Measurements from ENCODE around the gene SNX9.

The SNX9 gene

DNA sequence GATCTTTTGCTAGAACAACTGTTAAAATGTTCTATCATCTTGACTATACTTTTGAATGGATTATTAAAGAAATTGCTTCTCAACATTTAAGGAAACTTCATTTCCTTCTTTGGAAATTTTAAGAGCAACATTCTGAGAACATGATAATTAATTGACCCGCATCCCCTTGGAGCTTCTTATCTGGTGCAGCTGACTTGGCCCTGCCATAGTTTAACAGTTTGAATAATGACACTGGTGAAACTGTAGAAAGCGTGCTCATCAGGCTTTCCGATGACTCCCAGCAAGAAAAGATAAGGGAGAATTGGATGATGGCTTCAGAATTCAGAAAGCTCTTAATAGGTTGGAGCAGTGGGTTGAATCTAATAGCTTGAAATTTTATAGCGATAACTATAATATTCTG, 38.1 kb downstream of the SNX9 start:
- H3K27me3 ChIP-seq (ENCODE audit: control insufficient read depth, insufficient read depth, low read length): no peaks in the 10 kb centered on the region
- no peaks in the 10 kb centered on the region for H3K4me1 ChIP-seq (ENCODE audit: control insufficient read depth, insufficient read depth, low read length)
- DNase-seq (ENCODE audit: low read depth, low spot score): no peak
- H3K36me3 ChIP-seq (ENCODE audit: control insufficient read depth, insufficient read depth, low read length): no peaks in the 10 kb centered on the region
- no peak overlapping the region for H3K27ac ChIP-seq (ENCODE audit: low read length)
- H3K9me3 ChIP-seq (ENCODE audit: control insufficient read depth, insufficient read depth, low read length): no peaks in the 10 kb centered on the region
- WGBS (ENCODE audit: insufficient coverage, insufficient read length): no CpG with 5 or more reads among the region's 4 CpGs
- no peak overlapping the region for H3K4me3 ChIP-seq (ENCODE audit: low read length)

DNA sequence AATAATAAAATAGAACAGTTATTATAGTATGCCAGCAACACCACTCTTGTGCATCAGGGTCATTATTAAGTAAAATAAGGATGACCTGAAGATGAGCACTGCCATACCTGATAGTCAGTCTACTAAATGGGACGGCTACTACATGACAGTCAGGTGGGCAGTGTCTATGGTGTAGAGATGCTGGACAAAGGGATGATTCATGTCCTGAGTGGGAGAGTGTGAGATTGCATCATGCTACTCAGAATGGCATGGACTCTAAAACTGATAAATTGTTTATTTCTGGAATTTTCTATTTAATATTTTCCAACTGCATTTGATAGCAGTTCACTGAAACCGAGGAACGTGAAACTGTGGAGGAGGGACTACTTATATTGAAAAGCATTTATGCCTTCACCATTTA, 38.8 kb downstream of the SNX9 start:
- Histone ChIP-seq H3K9me3 (ENCODE audit: control insufficient read depth, insufficient read depth, low read length) (no peaks in the 10 kb centered on the region), H3K27me3 (ENCODE audit: control insufficient read depth, insufficient read depth, low read length) (no peaks in the 10 kb centered on the region), H3K4me1 (ENCODE audit: control insufficient read depth, insufficient read depth, low read length) (no peaks in the 10 kb centered on the region), H3K36me3 (ENCODE audit: control insufficient read depth, insufficient read depth, low read length) (no peaks in the 10 kb centered on the region), H3K4me3 (ENCODE audit: low read length) (no peak overlapping the region), H3K27ac (ENCODE audit: low read length) (no peak overlapping the region)
- WGBS (ENCODE audit: insufficient coverage, insufficient read length): no CpG with 5 or more reads among the region's 3 CpGs
- no peak for DNase-seq (ENCODE audit: low read depth, low spot score)

DNA sequence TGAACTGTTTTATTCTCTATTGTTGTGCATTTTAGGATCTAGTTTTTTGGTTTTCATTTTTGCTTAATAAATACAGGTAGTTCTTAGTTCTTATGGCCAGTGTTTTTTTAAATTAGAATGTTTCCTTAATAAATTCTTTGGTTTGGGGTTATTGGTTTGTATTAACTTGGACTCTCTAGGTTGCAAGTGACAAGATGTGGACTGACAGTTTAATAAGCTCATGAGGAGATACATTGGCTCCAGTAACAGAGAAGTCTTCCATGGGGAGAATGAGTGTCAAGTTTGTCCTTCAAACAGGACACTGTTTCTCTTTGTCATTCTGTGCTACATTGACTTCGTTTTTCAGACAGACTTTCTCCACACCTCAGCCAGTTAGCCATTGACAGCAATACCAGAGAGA, 39.7 kb downstream of the SNX9 start:
- Histone ChIP-seq H3K36me3 (ENCODE audit: control insufficient read depth, insufficient read depth, low read length) (no peaks in the 10 kb centered on the region), H3K27me3 (ENCODE audit: control insufficient read depth, insufficient read depth, low read length) (no peaks in the 10 kb centered on the region), H3K27ac (ENCODE audit: low read length) (no peak overlapping the region), H3K4me1 (ENCODE audit: control insufficient read depth, insufficient read depth, low read length) (no peaks in the 10 kb centered on the region), H3K4me3 (ENCODE audit: low read length) (no peak overlapping the region), H3K9me3 (ENCODE audit: control insufficient read depth, insufficient read depth, low read length) (no peaks in the 10 kb centered on the region)
- no CpG with 5 or more reads among the region's 1 CpG for WGBS (ENCODE audit: insufficient coverage, insufficient read length)
- no peak for DNase-seq (ENCODE audit: low read depth, low spot score)

DNA sequence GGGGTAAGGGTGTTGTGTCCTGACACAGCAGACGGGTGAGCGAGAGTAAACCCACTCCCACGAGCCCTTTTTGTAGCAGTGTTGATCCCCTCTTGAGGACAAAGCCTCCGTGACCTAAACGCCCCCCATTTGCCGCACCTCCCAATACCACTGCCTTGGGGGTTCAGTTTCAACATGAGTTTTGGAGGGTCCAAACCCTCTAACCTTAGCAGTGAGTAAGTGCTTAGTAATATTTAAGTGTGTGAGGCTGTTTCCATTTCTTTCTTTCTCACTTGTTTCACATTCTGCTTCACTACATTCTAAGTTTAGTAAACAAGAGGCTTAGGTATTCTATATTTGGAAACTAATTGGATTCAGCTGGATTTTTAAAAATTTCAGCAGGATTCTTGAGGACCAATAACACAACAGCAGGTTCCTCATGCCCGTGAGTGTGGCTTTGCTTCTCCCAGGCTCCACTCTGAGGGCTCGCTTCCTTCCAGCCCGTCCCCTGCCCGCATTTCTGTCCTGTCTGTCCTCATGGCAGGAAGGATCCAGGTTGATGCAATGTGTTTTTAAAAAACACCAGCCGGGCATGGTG, 41.2 kb downstream of the SNX9 start:
- H3K4me3 ChIP-seq (ENCODE audit: low read length): no peak overlapping the region
- H3K9me3 ChIP-seq (ENCODE audit: control insufficient read depth, insufficient read depth, low read length): no peaks in the 10 kb centered on the region
- H3K4me1 ChIP-seq (ENCODE audit: control insufficient read depth, insufficient read depth, low read length): no peaks in the 10 kb centered on the region
- no peaks in the 10 kb centered on the region for H3K36me3 ChIP-seq (ENCODE audit: control insufficient read depth, insufficient read depth, low read length)
- no CpG with 5 or more reads among the region's 11 CpGs for WGBS (ENCODE audit: insufficient coverage, insufficient read length)
- no peaks in the 10 kb centered on the region for H3K27me3 ChIP-seq (ENCODE audit: control insufficient read depth, insufficient read depth, low read length)
- no peak overlapping the region for H3K27ac ChIP-seq (ENCODE audit: low read length)
- no peak for DNase-seq (ENCODE audit: low read depth, low spot score)

DNA sequence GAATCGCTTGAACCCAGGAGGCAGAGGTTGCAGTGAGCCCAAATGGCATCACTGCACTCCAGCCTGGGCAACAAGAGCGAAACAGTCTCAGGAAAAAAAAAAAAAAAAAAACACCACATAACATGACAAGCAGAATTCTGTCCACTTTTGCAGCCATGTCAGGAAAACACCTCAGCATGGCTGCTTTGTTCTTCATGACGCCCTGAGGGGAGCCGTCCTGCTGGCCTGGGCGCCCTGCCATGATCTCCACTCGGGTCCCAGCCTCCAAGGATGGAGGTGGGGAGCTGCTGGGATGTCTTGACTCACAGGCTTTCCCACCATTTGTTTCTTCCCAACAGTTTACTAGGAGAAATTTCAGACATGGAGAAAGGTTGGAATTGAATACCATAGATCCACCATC, 42.2 kb downstream of the SNX9 start:
- Histone ChIP-seq H3K36me3 (ENCODE audit: control insufficient read depth, insufficient read depth, low read length) (peaks cover 7% of the 10 kb centered on the region), H3K4me1 (ENCODE audit: control insufficient read depth, insufficient read depth, low read length) (no peaks in the 10 kb centered on the region), H3K9me3 (ENCODE audit: control insufficient read depth, insufficient read depth, low read length) (no peaks in the 10 kb centered on the region), H3K27ac (ENCODE audit: low read length) (no peak overlapping the region), H3K27me3 (ENCODE audit: control insufficient read depth, insufficient read depth, low read length) (no peaks in the 10 kb centered on the region), H3K4me3 (ENCODE audit: low read length) (no peak overlapping the region)
- no CpG with 5 or more reads among the region's 6 CpGs for WGBS (ENCODE audit: insufficient coverage, insufficient read length)
- no peak for DNase-seq (ENCODE audit: low read depth, low spot score)

DNA sequence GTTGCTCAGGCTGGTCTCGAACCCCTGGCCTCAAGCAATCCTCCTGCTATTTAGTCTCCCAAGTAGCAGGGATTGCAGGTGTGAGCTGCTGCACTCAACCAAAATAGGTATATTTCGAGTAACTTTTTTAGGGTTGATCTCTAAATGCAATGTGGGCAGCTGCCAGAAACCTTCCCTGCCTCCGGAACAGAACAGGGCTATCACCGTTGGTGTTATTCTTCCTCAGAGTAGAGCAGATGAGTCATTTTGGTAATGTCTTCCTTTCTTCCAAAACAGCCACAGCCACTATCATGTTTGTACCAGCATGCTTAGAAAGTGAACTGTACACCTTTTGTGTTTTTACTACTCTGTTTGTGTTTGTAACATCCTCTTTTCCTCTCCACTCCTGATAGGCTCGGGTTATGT, 44.1 kb downstream of the SNX9 start:
- H3K4me3 ChIP-seq (ENCODE audit: low read length): no peak overlapping the region
- no CpG with 5 or more reads among the region's 5 CpGs for WGBS (ENCODE audit: insufficient coverage, insufficient read length)
- no peaks in the 10 kb centered on the region for H3K9me3 ChIP-seq (ENCODE audit: control insufficient read depth, insufficient read depth, low read length)
- no peak overlapping the region for H3K27ac ChIP-seq (ENCODE audit: low read length)
- no peaks in the 10 kb centered on the region for H3K4me1 ChIP-seq (ENCODE audit: control insufficient read depth, insufficient read depth, low read length)
- DNase-seq (ENCODE audit: low read depth, low spot score): no peak
- H3K27me3 ChIP-seq (ENCODE audit: control insufficient read depth, insufficient read depth, low read length): no peaks in the 10 kb centered on the region
- peaks cover 8% of the 10 kb centered on the region for H3K36me3 ChIP-seq (ENCODE audit: control insufficient read depth, insufficient read depth, low read length)

DNA sequence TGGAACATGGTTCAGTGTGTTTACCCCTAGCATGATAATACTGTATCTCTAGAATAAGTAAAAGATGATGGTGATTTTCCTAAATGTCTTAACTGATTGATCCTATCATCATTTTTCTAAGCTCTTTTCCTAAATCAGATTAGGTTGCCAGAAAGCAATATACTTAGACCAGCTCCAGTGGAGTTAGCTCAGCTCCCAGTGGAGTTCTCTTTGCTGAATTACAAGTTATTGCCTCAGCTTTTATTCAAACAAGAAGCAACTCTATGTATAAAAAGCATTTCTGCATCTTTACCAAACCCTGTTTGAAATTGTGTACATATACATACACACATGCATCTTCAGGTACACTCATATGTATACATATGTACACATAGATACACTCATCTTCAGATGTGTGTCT, 44.9 kb downstream of the SNX9 start:
- H3K27ac ChIP-seq (ENCODE audit: low read length): no peak overlapping the region
- peaks cover 3% of the 10 kb centered on the region; the same call in 1 of the 2 replicates for H3K4me1 ChIP-seq (ENCODE audit: control insufficient read depth, insufficient read depth, low read length)
- no peak overlapping the region for H3K4me3 ChIP-seq (ENCODE audit: low read length)
- peaks cover 11% of the 10 kb centered on the region for H3K36me3 ChIP-seq (ENCODE audit: control insufficient read depth, insufficient read depth, low read length)
- no peaks in the 10 kb centered on the region for H3K27me3 ChIP-seq (ENCODE audit: control insufficient read depth, insufficient read depth, low read length)
- H3K9me3 ChIP-seq (ENCODE audit: control insufficient read depth, insufficient read depth, low read length): no peaks in the 10 kb centered on the region
- no peak for DNase-seq (ENCODE audit: low read depth, low spot score)

DNA sequence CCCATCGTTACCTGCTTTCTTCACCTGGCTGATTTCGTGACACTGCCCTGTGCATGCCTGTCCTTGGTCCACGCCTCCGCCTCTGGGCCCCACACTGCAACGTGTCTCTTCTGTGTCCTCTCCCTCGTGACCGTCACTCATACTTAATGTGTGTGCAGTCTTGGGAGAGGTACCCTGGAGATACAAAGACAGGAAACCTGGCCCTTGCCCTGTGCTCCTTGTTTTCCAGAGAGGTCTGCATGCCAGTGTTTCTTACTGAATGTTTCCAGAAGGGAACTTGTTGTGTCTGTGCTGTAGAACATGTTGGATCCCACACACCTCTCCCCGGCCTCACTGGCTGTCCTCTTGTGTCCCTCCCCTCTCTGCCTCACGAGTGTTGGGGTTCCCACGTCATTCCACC, 45.8 kb downstream of the SNX9 start:
- H3K4me1 ChIP-seq (ENCODE audit: control insufficient read depth, insufficient read depth, low read length): peaks cover 3% of the 10 kb centered on the region; the same call in 1 of the 2 replicates
- H3K27ac ChIP-seq (ENCODE audit: low read length): no peak overlapping the region
- DNase-seq (ENCODE audit: low read depth, low spot score): no peak

DNA sequence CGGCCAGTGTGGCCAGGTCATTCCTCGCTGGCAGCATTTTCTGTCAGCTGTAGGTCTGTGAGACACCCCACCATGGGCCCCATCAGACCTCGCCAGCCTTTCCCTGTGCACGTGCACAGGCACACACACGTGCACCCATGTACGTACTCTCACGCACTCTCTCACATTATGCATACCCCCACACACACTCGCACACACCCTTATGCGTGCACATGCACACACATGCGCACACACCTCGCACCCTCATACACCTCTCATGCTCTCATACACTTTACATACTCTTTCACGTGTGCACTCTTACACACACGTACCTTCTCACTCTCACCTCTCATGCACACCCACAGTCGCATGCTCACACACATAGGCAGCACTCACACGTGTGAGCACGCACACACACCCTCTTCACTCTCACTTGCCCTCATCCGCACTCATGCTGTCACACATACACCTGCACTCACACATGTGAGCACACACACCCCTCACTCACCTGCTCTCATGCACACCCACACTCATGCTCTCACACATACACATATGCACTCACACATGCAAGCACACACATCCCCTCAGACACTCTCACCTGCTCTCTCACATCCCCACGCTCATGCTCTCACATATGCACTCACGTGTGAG, 46.7 kb downstream of the SNX9 start:
- DNase-seq (ENCODE audit: low read depth, low spot score): no peak
- H3K4me1 ChIP-seq (ENCODE audit: control insufficient read depth, insufficient read depth, low read length): peaks cover 3% of the 10 kb centered on the region; the same call in 1 of the 2 replicates
- peaks cover 11% of the 10 kb centered on the region for H3K36me3 ChIP-seq (ENCODE audit: control insufficient read depth, insufficient read depth, low read length)
- no peak overlapping the region for H3K4me3 ChIP-seq (ENCODE audit: low read length)
- no peaks in the 10 kb centered on the region for H3K27me3 ChIP-seq (ENCODE audit: control insufficient read depth, insufficient read depth, low read length)
- H3K9me3 ChIP-seq (ENCODE audit: control insufficient read depth, insufficient read depth, low read length): no peaks in the 10 kb centered on the region
- no peak overlapping the region for H3K27ac ChIP-seq (ENCODE audit: low read length)
- WGBS (ENCODE audit: insufficient coverage, insufficient read length): 100% methylated on average over 7 of the region's 19 CpGs

More for the DNA sequence above, 45.8 kb downstream of the SNX9 start:
- Histone ChIP-seq H3K36me3 (ENCODE audit: control insufficient read depth, insufficient read depth, low read length) (peaks cover 11% of the 10 kb centered on the region), H3K9me3 (ENCODE audit: control insufficient read depth, insufficient read depth, low read length) (no peaks in the 10 kb centered on the region), H3K4me3 (ENCODE audit: low read length) (no peak overlapping the region), H3K27me3 (ENCODE audit: control insufficient read depth, insufficient read depth, low read length) (no peaks in the 10 kb centered on the region)
- WGBS (ENCODE audit: insufficient coverage, insufficient read length): no CpG with 5 or more reads among the region's 10 CpGs

DNA sequence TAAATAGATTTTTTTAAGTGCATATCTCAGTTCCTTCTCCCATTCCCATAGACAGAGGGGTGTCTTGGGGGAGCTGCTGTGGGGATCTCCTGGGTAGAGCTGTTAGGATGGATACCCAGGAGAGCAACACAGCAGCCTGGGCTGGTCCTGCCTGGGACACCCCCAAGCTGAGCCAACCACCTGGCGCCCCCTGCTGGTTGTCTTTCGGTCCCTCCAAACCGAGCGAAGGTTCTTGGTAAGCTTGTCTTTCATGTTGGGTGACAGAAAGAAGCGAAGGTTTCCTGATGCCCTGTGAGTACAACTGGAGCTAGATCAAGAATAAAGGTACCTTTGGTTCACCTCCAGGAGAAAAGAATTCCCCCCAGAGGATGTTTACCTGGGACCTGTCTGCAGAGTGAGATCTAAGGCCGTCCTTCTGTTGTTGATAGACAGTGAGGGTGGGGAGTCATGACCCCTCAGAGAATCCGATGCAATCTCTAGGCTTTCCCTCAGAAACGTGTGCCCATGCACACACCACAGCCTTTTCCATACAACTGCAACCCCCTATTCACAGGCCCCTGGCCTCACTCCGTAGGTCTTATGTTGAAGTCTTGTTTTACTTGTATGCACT, 50.8 kb downstream of the SNX9 start:
- Histone ChIP-seq H3K36me3 (ENCODE audit: control insufficient read depth, insufficient read depth, low read length) (peaks cover 11% of the 10 kb centered on the region), H3K27ac (ENCODE audit: low read length) (no peak overlapping the region), H3K4me1 (ENCODE audit: control insufficient read depth, insufficient read depth, low read length) (peaks cover 3% of the 10 kb centered on the region; the same call in 1 of the 2 replicates), H3K27me3 (ENCODE audit: control insufficient read depth, insufficient read depth, low read length) (no peaks in the 10 kb centered on the region), H3K4me3 (ENCODE audit: low read length) (no peak overlapping the region), H3K9me3 (ENCODE audit: control insufficient read depth, insufficient read depth, low read length) (no peaks in the 10 kb centered on the region)
- peak; percentile 55 for DNase-seq (ENCODE audit: low read depth, low spot score)
- no CpG with 5 or more reads among the region's 9 CpGs for WGBS (ENCODE audit: insufficient coverage, insufficient read length)

DNA sequence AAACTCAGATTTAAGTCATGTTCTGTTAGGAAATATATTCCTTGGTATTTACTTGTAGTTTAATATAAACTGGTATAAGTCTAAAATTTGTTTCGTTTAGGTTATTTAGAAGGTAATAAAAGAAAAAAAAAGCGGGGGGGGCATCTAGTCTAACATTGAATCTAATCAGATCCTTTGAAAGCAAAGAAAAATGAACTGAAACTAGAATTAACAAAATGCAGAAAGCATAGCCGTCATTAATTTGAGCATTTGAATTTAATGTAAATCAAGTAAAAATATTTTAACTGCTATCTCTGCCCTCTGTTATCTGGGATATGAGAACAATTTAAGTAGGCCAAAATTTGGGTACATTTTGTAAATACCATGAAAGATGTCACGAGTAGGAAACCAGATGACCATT, 54.1 kb downstream of the SNX9 start:
- no peaks in the 10 kb centered on the region for H3K9me3 ChIP-seq (ENCODE audit: control insufficient read depth, insufficient read depth, low read length)
- no peak overlapping the region for H3K4me3 ChIP-seq (ENCODE audit: low read length)
- H3K27ac ChIP-seq (ENCODE audit: low read length): no peak overlapping the region
- DNase-seq (ENCODE audit: low read depth, low spot score): no peak
- WGBS (ENCODE audit: insufficient coverage, insufficient read length): 100% methylated on average over 2 of the region's 4 CpGs
- H3K4me1 ChIP-seq (ENCODE audit: control insufficient read depth, insufficient read depth, low read length): peaks cover 4% of the 10 kb centered on the region; the same call in 1 of the 2 replicates
- no peaks in the 10 kb centered on the region for H3K27me3 ChIP-seq (ENCODE audit: control insufficient read depth, insufficient read depth, low read length)
- 0 out of 2 replicates have a peak, but pooled peaks cover 2% of the 10 kb centered on the region for H3K36me3 ChIP-seq (ENCODE audit: control insufficient read depth, insufficient read depth, low read length)

All from iPS DF 6.9 (cell line).